ENCODE data around the gene MYO5B. TPM values are rescaled to one million over a fixed set of nuclear protein-coding genes. Genes with fewer than 3 reads are reported as not detected.

MYO5B gene
- polyA plus RNA-seq, 2 of the 4 experiments (the other 2 are of a cell fraction), result 6.4 to 18.4 TPM

- H3K4me3 ChIP-seq, result no peak overlapping the region
- H3K27ac ChIP-seq, result no peak overlapping the region
- WGBS (ENCODE audit: missing lambda C conversion rate), result 35% methylated on average over 4 of the region's 4 CpGs
- FAIRE-seq (no peak), ATAC-seq (no peak), DNase-seq (ENCODE audit: low read depth in 1 of 2, low spot score in 1 of 2) (no peak)
- no peaks in the 10 kb centered on the region for H3K9me3 ChIP-seq
- TF ChIP-seq ZNF302 (CRISPR knock-in tag; IDR thresholded peaks at IDR 0.05), result no peak
- no peak for TF ChIP-seq HDAC2 (IDR thresholded peaks at IDR 0.05)
- TF ChIP-seq RAD21 (conservative IDR thresholded peaks at IDR 0.05 in 1 of 2, IDR thresholded peaks at IDR 0.05 in 1 of 2), result no peak
- TF ChIP-seq MAZ (IDR thresholded peaks at IDR 0.05; ENCODE audit: borderline replicate concordance, low read depth, low read length), result no peak
- no peak for TF ChIP-seq GATA3 (IDR thresholded peaks at IDR 0.05; ENCODE audit: borderline replicate concordance)
- no peak for TF ChIP-seq CTCF (IDR thresholded peaks at IDR 0.05)
- TF ChIP-seq FOXS1 (CRISPR knock-in tag; IDR thresholded peaks at IDR 0.05), result no peak
- no peak for TF ChIP-seq TFCP2L1 (CRISPR knock-in tag; IDR thresholded peaks at IDR 0.05)
- no peak for TF ChIP-seq CBX8 (IDR thresholded peaks at IDR 0.05)
- TF ChIP-seq EP300 (IDR thresholded peaks at IDR 0.05), result no peak
- TF ChIP-seq POLR2A (IDR thresholded peaks at IDR 0.05; ENCODE audit: low read length), result no peak
- no peak for TF ChIP-seq FOSB (CRISPR knock-in tag; IDR thresholded peaks at IDR 0.05)
- no peak for TF ChIP-seq ZSCAN20 (CRISPR knock-in tag; IDR thresholded peaks at IDR 0.05)
- TF ChIP-seq, protein P1, sequence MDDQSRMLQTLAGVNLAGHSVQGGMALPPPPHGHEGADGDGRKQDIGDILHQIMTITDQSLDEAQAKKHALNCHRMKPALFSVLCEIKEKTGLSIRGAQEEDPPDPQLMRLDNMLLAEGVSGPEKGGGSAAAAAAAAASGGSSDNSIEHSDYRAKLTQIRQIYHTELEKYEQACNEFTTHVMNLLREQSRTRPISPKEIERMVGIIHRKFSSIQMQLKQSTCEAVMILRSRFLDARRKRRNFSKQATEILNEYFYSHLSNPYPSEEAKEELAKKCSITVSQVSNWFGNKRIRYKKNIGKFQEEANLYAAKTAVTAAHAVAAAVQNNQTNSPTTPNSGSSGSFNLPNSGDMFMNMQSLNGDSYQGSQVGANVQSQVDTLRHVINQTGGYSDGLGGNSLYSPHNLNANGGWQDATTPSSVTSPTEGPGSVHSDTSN (IDR thresholded peaks at IDR 0.05), result no peak
- TF ChIP-seq NFE2L2 (conservative IDR thresholded peaks at IDR 0.05; ENCODE audit: low read length), result no peak
- TF ChIP-seq RARB (CRISPR knock-in tag; IDR thresholded peaks at IDR 0.05), result no peak
- no peak for TF ChIP-seq RNF2 (IDR thresholded peaks at IDR 0.05; ENCODE audit: borderline replicate concordance, low read depth)
- TF ChIP-seq JUNB (IDR thresholded peaks at IDR 0.05), result no peak
- no peak for TF ChIP-seq RFX5 (IDR thresholded peaks at IDR 0.05)
- no peak for TF ChIP-seq JUN (IDR thresholded peaks at IDR 0.05)
- POLR2A ChIA-PET, result no interaction called here
- CTCF ChIA-PET, result no interaction called here
- H3K4me1 ChIP-seq, result no peaks in the 10 kb centered on the region
- no peak overlapping the region for H3K4me2 ChIP-seq
Observed at GRCh38 chr18:50004013-50004412, 190.9 kb downstream of the MYO5B start.

- Histone ChIP-seq H3K27ac (no peak overlapping the region), H3K4me1 (no peaks in the 10 kb centered on the region), H3K9me3 (no peaks in the 10 kb centered on the region), H3K4me3 (no peak overlapping the region), H3K4me2 (no peak overlapping the region)
- FAIRE-seq (no peak), DNase-seq (ENCODE audit: low read depth in 1 of 2, low spot score in 1 of 2) (no peak), ATAC-seq (no peak)
- TF ChIP-seq CHD2 (IDR thresholded peaks at IDR 0.05; ENCODE audit: low read length, partially characterized antibody), result no peak
- no peak for TF ChIP-seq HDAC2 (IDR thresholded peaks at IDR 0.05)
- no peak for TF ChIP-seq ZNF302 (CRISPR knock-in tag; IDR thresholded peaks at IDR 0.05)
- no peak for TF ChIP-seq ZC3H11A (IDR thresholded peaks at IDR 0.05)
- no peak for TF ChIP-seq HMGXB4 (CRISPR knock-in tag; IDR thresholded peaks at IDR 0.05; ENCODE audit: borderline replicate concordance)
- no peak for TF ChIP-seq TFCP2L1 (CRISPR knock-in tag; IDR thresholded peaks at IDR 0.05)
- TF ChIP-seq ATOH8 (CRISPR knock-in tag; IDR thresholded peaks at IDR 0.05; ENCODE audit: low read depth), result no peak
- 19% methylated on average over 2 of the region's 2 CpGs for WGBS (ENCODE audit: missing lambda C conversion rate)
- POLR2A ChIA-PET, result no interaction called here
- CTCF ChIA-PET, result interaction anchor here (1.2 kb wide), 1 partner anchor 9 kb away, joined by 3 read pairs; no protein-coding TSS in a partner anchor
Observed at GRCh38 chr18:50002781-50003180, 192.2 kb downstream of the MYO5B start.

Data from A549 (cell line).